Measurements from ENCODE around the gene MRPL12.
A peak's percentile ranks its signal among the peaks of the same experiment; 100 is the strongest.

MRPL12 gene

DNA sequence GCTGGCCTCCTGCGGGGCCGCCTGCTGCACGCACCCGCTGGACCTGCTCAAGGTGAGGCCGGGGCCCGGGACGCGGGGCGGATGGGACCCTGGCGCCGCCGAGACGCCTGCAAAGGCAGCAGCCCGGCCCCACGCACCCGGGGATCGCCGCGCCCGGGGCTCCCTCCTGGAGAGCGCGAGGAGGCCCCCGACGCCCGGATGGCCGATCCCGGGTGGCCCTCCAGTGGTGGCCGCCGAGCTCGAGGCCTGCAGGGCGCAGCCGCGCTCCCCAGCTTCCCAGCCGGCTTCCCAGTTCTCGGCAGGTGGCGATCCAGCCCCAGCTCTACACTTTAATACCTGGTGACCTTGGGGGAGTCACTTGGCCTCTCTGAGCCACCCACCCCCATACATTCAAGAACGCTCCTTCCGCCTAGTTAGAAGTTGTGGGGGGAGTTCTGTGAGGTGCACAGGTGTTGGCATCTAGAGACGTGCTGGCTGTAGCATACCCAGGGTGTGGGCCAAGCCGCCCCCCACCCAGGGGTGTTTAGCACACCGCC is 9.4 kb downstream of the MRPL12 start:
- no peak for DNase-seq (ENCODE audit: low read depth)
- H3K4me3 ChIP-seq (ENCODE audit: low read depth, low read length), result peak overlapping the region; percentile 98
- TF ChIP-seq CTCF (IDR thresholded peaks at IDR 0.05; ENCODE audit: control insufficient read depth, extremely low read depth, insufficient read depth), result peak; percentile 21; the same call in 1 of the 2 replicates

GRCh38 chr17:81713004-81713555 is 9.9 kb downstream of the MRPL12 start:
- no peak for TF ChIP-seq CTCF (IDR thresholded peaks at IDR 0.05; ENCODE audit: control insufficient read depth, extremely low read depth, insufficient read depth)
- DNase-seq (ENCODE audit: low read depth), result no peak
- peak overlapping the region; percentile 98 for H3K4me3 ChIP-seq (ENCODE audit: low read depth, low read length)

- peak overlapping the region; percentile 98 for H3K4me3 ChIP-seq (ENCODE audit: low read depth, low read length)
- TF ChIP-seq CTCF (IDR thresholded peaks at IDR 0.05; ENCODE audit: control insufficient read depth, extremely low read depth, insufficient read depth), result no peak
- no peak for DNase-seq (ENCODE audit: low read depth)
These were observed 10.6 kb downstream of the MRPL12 start for GRCh38 chr17:81713556-81714411.

- H3K4me3 ChIP-seq (ENCODE audit: low read depth, low read length), result peak overlapping the region; percentile 98
- TF ChIP-seq CTCF (IDR thresholded peaks at IDR 0.05; ENCODE audit: control insufficient read depth, extremely low read depth, insufficient read depth), result no peak
- no peak for DNase-seq (ENCODE audit: low read depth)
These were observed 11.4 kb downstream of the MRPL12 start for GRCh38 chr17:81714412-81715106.

DNA sequence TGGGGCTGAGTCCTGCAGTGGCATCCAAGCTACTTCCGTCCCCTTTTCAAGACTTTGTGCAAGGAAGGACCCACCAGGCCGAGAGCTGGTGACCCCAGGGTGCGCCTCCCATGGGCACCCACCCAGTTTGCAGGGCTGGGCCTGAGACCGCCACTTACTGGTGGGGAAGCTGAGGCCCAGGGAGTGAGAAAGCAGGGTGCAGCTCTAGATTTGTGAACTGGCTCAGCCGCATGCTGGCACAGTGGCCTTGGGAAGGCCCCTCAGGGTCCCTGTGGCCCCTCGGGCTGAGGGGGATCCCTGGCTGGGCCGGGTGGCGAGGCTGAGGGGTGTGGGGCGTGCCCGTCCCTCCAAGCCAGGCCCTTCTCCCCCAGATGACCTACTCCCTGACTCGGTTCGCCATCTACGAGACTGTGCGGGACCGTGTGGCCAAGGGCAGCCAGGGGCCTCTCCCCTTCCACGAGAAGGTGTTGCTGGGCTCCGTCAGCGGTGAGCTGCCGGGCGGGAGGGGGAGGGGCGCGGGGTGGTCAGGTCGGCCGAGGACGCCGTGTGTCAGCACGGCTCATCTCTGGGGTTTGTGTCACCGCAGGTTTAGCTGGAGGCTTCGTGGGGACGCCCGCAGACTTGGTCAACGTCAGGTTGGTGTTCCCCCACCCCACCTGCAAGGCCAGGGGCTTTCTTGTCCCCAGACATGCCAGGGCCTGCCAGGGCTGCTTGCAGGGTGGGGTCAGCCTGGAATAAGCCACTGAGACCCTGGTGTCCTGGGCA is 12.1 kb downstream of the MRPL12 start:
- no peak for TF ChIP-seq CTCF (IDR thresholded peaks at IDR 0.05; ENCODE audit: control insufficient read depth, extremely low read depth, insufficient read depth)
- no peak for DNase-seq (ENCODE audit: low read depth)
- H3K4me3 ChIP-seq (ENCODE audit: low read depth, low read length), result no peak overlapping the region

GRCh38 chr17:81715872-81716673 is 12.9 kb downstream of the MRPL12 start:
- TF ChIP-seq CTCF (IDR thresholded peaks at IDR 0.05; ENCODE audit: control insufficient read depth, extremely low read depth, insufficient read depth), result no peak
- H3K4me3 ChIP-seq (ENCODE audit: low read depth, low read length), result no peak overlapping the region
- DNase-seq (ENCODE audit: low read depth), result no peak

All from LNCaP clone FGC (cell line).